NCI-H146 (cell line): ENCODE measurements around the gene TEX44.
"Not testable (repeated sequence)": the region's sequence is repeated elsewhere in the genome, so short reads cannot be mapped to it uniquely, and the experiment has no call there.

Source experiments
- DNase-seq: peaks from one replicate; lab custom pipeline; 2025; lab: John Stamatoyannopoulos, UW

TEX44 gene

DNA sequence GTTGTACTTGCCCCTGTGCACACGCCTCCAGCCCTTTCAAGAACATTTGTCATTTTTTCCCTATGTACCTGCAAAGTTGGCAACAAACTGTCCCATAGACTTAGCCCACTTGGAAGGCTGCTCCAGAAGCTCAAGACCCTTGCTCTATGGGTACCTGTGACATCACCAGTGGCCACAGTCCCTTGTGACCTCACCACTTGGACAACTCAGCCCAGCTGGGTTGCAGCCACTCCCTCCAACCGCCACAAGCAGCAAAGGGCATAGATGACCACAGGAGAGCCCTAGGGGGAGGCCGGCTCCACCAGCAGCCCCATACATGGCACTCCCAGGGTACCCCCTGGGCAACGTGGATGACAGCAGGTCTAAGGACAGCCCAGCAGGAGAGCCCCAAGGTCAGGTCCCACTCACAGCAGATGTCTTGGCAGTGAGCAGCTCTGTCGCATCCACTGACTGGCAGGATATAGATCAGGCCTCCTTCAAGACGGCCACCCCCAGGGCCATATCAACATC, at the start of gene TEX44:
TEX44 (plus strand) TSS at position 229 of the 510 bp plus-strand sequence; CDS start at position 317, 88 bp downstream.
- DNase-seq, result no peak

DNA sequence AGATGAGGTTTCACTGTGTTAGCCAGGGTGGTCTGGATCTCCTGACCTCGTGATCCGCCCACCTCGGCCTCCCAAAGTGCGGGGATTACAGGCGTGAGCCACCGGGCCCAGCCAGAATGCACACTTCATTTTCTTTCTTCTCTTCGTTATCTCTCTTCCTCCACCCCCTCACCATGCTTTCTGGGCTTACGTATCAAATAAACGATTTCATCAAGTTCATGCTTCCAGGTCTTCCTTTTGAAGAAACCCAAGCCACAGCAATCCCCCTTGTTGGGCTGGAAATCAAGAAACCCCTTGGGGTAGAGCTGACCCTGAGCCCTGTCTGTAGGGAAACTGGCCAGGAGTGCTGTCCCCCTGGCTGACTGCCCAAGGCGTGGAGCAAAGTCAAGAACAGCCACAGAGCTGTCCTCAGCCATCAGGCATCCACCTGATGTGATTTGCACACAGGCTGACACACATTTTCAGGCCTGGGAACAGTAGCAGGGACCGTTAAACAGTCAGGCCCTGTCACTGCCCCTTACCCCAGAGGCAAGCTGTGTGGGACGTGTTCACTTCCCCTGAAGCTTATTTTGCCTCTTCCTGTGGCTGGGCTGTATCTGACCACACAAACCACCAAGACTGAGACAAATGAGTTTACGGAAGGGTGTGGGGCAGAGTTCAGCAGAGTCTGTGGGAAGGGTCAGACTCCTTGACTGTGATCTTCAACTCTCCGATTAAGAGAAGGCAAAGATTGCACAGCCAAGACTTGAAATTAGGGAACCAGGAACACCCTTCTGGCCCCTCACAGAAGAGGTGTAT, 47.4 kb upstream of the TEX44 start:
- no peak for DNase-seq

DNA sequence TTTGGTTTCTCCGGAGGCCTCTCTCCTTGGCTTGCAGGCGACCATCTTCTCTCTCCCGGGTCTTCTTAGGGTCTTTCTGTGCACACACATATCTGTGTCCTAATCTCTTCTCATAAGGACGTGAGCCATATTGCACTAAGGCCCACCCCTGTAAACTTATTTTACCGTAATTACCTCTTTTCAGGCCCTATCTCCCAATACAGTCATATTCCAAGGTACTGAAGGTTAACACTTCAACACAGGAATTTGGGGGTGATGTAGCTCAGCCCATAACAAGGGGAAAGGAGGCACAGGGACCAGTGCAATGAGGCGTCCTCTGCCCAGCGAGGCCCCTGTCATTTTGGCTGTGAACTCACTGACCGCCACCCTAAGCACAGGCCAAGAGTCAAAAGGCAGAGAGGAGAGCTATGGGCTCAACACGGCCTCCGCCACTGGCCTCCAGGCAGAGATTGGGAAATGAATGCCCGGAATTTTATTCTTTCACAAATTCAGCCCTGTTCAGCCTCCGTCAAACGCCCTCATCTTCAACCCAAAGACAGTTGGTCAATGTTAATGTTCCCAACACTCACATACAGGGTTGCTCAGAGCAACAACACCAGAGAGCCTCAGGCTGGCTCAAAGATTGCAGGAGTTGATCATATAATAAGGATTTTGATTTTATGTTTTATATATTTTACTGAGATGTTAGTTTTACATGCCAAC, 46.5 kb upstream of the TEX44 start:
- no peak for DNase-seq

DNA sequence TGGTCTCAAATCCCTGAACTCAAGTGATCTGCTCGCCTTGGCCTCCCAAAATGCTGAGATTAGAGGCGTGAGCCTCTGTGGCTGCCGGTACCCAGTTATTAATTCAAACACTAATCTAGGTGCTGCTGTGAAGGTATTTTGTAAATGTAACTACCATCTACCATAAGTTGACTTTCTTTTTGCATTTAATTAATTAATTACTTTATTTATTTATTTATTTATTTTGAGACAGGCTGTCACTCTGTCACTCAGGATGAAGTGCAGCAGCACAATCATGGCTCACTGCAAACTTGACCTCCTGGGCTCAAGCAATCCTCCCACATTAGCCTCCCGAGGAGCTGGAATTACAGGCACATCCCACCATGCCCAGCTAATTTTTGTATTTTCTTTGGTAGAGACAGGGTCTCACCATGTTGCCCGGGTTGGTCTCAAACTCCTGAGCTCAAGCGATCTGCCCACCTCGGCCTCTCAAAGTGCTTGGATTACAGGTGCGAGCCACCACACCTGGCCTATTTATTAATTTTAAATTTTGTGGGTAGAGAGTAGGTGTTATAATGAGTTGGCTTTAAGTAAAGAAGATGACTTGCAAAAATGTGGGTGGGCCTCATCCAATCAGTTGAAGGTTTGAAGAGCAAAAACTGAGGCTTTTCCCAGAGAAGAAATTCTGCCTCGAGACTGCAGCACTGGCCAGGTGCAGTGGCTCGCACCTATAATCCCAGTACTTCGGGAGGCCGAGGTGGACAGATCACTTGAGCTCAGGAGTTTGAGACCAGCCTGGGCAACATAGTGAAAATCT, 45.2 kb upstream of the TEX44 start:
- no peak for DNase-seq

DNA sequence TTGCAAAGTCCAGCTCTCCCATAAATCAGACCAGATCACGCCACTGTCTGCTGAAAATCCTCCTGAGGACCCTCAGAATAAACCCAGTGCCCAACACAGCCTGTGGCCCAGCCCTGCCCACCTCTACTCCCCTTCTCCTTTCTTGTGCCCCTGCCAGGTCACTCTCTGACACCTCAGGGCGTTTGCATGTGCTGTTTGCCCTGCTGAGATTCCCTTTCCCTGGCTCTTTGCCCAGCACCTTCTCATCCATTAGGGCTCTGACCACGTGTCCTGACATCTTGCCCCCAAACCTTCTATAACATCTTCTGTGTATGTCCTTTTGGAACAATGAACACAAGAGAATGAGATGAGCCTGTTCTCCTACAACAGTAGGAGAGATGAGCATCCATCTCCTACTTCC, 43.9 kb upstream of the TEX44 start:
- no peak for DNase-seq

DNA sequence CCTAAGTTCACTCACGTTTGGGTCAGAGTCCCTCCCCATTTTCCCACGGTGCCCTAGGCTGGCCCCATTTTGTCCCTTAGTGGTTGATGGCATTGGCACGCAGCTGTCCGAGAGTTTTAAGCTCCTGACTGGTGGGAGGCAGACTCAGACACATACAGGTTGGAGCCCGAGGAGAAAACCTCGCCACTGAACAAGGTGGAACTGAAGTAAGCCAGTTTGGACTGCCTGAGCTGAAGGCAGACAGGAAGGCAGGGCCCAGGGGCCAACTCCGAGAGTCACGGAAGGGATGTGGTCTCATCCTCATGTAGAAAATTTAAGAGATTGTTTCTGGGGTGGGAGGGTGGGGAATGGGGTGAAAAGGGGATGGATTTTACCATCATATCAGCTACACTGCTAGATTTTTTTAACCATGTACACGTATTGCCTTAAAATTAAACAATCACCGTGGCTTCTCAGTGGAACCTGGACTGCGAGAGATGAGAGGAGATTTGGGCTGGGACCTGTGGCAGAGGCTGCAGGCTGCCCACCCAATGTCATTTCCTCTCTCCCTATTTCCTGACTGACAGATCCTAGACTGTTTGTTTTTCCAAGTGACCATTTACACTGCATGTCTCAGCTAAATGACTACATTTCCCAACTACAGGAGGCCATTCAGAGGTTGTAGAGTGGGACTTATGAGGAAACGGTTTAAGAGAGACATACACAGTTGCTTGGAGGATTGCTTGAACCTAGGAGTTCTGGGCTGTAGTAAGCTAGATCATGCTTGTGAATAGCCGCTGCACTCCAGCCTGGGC, 43.0 kb upstream of the TEX44 start:
- no peak for DNase-seq

DNA sequence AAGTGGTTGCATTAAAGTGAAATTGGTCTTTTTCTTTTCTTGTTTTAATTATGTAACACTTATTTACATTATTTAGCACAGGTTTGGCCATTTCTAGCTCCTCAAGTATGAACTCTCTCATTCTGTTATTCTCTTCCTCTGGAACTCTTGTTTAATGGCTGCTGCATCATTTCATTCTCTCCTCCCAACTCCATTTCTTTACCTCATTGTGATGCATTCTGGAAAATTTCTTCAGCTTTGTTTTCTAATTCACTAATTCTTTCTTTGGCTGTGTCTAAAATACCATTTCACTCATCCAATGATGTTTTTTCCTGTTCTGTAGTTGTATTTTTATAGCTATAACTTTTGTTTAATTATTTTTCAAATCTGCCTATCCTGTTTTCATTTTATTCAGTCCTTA, 39.9 kb upstream of the TEX44 start:
- no peak for DNase-seq

DNA sequence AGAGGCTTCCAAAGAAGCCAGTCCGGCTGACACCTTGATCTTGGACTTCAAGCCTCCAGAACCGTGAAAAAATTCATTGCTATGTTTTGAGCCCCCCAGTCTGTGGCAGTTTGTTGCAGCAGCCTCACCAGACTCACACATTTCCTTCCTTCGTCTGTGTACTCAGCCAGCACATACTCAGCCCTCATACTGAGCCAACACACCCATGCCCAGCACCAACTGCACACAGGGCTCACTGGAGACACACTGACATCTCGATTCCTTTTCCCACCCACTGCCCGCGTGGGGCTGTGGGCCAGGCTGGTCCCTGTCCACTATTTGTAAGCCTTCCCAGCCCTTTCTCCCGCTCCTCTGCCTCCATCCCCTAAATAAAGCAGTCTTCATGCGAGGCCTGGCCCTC, 38.3 kb upstream of the TEX44 start:
- no peak for DNase-seq

DNA sequence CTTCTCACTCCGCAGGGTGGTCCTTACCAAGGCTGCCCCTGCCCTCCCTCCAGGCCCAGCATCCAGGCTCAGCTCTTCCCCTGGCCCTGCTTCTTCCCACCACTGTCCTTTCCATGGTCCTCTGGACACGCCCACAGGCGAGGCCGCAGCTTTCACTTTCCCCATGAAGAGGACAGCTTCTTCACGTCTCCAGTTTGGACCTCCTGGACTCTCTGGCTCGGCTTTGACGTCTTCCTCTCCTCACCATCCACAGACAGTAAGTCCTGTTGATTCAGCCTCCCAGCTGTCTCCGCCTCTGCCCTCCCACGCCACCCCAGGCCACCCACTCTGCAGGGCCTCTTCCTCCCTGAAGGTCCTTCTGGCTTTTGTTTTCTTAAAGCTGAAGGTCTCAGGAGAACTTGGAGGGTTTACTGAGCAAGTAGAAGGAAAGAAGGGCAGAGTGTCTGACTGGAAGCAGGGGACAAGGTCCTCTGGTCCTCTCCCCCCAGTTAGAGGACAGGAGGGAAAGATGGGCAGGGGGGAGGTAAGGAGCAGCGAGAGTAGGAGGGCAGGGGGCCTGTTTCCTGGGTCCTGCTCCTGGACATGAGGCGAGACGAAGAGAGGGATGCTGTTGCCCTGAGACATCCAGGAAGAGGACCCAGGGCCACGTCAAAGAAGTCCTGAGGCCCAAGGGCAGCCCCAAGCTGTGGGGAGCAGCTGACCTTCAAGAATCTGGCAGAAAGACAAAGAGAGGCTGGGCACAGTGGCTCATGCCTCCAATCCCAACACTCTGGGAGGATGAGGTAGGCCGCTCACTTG, 37.7 kb upstream of the TEX44 start:
- no peak for DNase-seq

DNA sequence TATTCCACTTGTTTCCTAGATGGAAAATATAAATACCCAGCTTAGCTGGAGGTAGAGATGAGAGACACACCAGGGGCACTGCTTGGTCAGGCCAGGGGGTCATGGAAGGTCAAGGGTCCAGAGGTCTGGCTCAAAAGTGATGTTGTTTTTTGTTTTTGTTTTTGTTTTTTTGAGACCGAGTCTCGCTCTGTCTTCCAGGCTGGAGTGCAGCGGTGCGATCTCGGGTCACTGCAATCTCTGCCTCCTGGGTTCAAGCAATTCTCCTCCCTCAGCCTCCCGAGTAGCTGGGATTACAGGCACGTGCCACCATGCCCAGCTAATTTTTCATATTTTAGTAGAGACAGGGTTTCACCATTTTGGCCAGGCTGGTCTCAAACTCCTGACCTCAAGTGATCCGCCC, 36.2 kb upstream of the TEX44 start:
- DNase-seq, result not testable (repeated sequence)

DNA sequence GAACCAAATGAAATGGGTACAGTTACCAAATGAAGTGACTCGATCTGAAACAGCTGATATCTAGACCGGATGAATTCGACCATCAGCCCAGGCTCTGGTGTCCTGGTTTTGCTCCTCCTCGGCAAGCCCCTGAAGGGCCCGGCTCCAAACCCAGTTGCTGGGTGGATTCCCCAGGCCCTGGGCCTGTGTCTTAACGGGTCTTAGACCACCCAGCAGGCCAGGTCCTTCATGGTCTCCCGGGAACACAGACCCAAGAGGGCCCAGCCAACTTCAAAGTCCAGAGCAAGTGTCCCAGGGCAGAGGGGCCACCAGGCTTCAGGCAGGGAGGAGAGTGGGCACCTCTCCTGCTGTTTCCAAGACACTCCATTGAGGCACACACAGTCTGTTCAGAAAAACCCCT, 35.7 kb upstream of the TEX44 start:
- no peak for DNase-seq

DNA sequence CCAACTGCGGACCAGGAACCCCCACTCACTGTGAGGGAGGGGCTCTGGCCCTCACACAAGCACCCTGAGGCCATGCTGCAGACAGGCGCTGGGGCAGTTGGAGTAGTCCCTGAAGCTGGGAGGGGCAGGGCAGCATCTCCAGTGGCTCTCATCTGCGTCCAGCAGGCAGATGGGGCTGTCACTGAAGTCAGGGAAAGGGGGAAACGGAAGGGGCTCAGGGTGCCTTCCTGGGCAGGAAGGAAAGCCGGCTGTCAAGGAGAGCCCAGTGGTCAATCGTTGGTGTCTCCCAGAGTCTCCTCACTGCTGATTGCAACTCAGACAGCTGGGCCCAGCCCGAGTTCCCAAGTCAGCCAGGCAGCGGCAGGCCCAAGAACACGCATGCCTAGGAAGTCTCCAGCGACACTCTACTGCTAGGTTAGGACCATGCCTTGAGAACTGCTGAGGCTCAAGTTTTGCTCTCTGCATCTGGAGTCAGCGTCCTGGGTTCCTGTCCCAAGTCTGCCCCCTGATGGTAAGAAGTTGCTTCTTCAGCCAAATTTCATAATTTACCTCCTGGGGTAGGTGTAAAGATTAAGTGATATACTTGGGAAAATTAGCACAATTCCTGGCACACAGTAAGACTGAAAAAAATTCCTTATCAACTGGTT, 35.0 kb upstream of the TEX44 start:
- peak; percentile 46 for DNase-seq

DNA sequence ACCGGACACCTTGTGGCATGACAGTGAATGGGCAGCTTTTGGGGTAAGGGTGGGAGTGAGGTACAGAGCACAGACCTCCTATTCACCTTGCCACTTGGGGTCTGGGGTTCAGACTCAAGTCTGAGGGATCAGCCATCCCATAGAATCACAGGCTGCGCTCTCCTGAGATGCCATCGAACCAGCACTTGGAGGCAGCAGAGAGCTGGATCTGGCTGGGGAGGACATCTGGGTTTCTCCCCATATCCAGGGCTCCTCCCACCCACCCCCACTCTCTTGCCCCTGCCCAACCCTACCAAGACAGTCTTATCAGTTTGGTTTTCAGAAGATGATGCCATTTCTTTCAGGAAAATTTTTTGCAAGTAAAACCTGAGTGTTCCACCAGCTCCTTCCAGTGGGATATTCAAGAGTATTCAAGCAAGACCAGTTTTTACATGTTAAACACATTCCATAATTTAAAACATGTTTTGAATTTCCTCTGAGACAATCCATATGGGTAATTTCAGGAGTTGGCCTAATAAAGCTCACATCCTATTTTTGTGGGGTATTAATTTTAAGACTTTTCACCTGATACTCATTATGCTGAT, 29.2 kb upstream of the TEX44 start:
- DNase-seq, result peak; percentile 55

DNA sequence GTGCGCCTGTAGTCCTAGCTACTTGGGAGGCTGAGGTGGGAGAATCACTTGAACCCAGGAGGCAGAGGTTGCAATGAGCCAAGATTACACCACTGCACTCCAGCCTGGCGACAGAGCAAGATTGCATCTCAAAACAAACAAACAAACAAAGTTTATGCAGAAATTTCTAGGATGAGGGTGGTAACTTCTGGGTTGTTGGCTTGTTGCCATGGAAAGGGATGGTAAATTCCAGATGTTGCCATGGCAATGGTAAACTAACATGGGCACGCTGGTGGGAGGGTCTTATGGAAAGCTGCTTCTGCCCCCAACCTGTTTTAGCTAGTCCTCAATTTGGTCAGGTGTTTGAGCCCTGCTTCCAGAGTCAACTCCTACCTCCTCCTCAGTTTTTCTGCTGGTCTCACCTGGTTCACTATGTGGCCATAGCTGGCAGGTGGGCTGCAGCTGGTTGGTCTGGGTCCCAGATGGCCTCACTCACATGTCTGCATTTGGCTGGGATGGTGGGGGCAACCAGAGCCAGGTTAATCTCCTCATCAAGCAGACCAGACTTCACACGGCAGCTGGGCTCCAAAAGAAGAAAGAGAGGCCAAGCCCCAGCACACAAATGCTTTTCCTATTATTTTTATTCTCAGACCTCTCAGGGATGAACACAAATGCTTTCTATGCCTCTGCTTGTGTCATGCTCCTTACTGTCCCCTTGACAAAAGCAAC, 26.6 kb upstream of the TEX44 start:
- DNase-seq, result peak; percentile 22

DNA sequence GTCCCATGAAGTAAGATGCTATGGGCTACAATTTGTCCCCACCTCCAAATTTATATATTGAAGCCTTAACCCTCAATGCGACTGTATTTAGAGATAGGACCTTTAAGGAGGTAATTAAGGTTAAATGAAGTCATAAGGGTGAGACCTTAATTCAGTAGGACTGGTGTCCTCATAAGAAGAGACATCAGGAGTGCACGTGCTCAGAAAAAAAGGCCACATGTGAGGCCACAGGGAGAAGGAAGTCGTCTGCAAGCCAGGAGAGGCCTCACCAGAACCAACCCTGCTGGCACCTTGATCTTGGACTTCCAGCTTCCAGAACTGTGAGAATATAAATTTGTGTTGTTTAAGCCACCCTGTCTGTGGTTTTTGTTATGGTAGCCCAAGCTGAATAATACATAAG, 25.5 kb upstream of the TEX44 start:
- DNase-seq, result no peak

DNA sequence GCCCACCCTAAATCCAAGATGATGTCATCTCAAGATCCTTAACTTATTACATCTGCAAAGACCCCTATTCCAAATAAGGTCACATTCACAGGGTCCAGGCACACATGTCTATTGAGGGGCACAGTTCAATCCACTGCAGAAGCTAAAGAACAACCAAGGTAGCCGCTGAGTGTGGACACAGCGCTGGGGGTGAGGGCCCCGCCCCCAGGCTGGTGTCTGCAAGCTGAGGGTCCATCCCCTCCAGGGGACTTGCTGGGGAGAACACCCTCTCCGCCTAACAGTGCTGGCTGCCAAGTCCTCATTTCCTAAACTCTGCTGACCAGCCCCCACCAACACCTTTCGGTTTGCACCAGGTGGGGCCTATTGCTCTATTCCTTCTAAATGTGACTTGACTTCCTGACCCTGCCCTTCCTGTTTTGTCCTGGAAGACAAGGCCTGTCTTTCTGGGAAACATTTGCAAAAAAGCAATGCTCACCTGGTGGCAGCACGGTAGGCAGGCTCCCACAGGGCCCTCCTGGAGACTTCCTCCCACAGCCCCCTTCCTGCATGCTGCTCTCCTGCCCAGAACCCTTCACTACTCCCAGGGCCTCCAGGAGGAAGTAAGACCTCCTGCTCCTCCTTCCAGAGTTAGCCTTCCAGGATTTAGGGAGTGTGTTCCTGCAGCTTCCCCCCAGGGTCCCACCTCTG, 24.4 kb upstream of the TEX44 start:
- peak; percentile 69 for DNase-seq

DNA sequence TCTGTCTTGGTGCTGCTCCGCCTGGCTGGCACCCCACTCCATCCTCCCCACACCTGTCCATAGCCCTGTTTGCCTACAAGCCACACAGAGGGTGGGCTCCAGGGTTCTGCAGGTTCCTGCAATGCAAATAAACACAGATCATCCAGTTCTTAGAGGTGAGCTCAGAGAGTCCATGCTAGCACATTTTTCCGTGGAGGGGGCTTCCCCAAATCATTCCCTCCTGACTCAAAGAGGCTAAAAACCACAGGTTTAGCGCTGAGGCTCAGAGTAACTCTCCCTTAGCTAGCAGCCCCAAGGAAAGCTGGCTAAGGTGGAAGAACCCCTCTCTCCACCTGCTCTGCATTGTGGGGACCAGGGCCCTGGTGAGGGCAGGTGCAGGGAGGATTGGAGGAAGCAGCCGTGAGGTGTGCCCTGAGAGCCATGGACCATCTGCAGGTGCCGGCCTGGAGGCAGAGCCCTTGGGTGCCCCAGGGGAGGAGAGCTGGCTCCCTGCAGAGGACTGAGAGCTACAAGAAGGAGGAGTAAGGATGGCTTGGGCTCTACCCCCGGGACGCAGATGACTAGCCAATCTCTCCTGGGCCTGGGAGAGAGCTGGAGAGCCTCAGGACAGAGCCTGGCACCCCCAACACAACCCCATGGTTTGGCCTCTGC, 23.8 kb upstream of the TEX44 start:
- peak; percentile 72 for DNase-seq

DNA sequence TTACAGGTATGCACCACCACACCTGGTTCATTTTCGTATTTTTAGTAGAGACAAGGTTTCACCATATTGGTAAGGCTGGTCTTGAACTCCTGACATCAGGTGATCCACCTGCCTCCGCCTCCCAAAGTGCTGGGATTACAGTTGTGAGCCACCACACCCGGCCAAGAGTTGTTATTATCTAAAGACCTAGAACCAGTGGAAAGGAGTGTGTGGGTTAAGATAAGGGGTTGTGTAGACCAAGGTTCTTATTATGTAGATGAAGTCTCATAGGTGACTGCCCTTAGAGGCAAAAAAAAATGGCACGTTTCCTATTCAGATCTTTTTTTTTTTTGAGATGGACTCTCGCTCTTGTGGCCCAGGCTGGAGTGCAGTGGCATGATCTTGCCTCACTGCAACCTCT, 21.7 kb upstream of the TEX44 start:
- not testable (repeated sequence) for DNase-seq
